GM19438 (cell line): ENCODE results near the gene ZDHHC14.
"Not testable (repeated sequence)": the region's sequence is repeated elsewhere in the genome, so short reads cannot be mapped to it uniquely, and the experiment has no call there.

Source experiments
- ATAC-seq: cut with Tn5 transposase; IDR thresholded peaks from one replicate; pipeline ENCODE4 v1.9.1; 2021; ENCODE audit warnings: low read depth; ENCODE audit not compliant: unreplicated experiment

ZDHHC14 gene

DNA sequence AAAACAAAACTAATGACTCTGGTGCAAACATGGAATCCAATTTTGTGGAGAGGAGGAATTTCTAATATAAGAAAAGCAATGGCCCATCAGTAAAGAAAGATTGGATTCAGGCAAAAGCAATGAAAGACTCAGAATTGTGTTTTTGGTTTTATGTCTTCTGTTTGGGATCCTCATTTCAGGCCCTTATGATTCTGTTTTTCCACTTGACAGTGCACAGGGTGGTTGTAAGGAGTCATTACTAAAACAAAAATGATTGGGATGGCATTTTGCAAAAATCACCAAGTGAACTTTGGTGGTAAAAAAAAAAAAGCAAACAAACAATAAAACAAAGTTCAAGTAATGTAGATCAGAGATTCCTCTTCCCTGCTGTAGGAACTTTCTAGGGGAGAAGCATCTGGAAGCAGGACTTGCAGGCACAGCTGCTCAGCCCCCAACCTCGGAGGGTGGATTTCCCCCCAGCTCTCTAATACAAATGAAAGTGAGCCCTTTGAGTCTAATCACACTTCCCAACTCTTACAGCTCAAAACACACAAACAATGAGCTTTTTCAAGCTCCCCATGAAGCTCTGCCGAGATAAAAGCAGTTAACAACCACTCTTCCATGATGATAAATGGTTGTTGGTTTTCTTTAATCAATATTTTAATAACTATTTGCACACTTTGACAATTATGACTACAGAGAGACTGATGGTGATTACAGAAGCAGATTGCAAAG lies 177.7 kb downstream of the ZDHHC14 start:
- no peak for ATAC-seq

DNA sequence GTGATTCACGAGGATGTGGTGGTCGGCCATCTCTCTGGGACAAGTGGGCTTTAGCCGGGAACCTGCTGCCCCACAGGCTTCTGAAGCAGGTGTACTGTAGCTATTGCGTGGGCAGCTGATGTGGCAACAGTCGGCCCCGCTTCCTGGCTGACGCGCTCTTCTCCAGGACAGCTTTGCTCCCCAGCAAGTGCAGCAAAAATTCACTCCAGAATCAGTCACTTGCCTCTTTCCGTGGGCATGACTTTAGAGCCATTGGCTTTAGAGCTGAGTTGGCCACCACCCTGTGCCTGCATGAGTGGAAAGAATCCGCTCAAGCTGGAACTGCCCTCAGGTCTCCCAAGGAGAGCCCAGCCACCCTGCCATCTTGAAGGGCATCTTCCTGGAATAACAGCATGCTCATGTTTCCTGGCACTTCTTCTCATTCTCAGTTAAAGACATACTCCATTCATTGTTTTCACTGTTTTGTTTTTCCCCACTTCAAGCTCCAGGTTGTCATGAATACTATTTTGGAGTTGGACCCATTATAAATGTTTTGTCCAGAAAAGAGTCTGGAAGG lies 178.3 kb downstream of the ZDHHC14 start:
- ATAC-seq = no peak

DNA sequence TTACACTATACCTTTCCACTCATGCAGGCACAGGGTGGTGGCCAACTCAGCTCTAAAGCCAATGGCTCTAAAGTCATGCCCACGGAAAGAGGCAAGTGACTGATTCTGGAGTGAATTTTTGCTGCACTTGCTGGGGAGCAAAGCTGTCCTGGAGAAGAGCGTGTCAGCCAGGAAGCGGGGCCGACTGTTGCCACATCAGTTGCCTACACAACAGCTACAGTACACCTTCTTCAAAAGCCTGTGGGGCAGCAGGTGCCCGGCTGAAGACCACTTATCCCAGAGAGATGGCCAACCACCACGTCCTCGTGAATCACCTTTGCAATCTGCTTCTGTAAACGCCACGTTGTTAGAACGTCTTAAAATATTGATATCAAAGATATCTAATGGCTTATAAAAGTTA lies 179.1 kb downstream of the ZDHHC14 start:
- ATAC-seq = not testable (repeated sequence)

DNA sequence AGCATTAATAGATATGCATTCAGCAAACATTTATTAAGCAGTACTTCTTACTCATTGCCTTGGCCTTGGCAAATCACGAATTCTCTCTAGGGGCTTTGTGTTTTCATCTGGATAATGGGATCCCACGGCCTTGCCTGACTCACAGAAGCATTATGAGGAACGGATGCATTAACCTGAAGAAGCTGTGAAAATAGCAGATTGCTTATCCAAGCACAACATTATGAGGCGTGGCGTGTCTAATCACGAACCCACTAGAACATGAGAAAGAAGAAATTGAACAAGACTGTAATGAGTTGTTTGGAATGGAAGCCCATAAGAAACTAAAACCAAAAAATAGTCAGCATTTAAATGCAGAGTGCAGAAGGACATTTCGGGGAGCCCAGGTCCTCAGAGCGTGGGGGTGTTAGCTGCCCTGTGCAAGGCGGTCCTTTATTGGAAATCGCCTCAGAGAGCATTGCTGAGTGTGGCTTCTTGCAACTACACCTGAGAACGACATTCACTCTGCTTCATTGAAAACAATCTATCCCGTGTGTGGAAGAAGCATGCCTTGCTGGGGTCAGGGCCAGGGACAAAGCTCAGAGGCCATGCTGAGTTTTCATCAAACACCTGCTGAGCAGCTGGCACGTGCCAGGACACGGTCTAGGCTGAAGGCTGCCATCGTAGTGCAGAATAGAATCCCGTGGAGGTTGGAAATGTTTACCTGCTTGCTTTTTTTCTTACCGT lies 179.9 kb downstream of the ZDHHC14 start:
- no peak for ATAC-seq

DNA sequence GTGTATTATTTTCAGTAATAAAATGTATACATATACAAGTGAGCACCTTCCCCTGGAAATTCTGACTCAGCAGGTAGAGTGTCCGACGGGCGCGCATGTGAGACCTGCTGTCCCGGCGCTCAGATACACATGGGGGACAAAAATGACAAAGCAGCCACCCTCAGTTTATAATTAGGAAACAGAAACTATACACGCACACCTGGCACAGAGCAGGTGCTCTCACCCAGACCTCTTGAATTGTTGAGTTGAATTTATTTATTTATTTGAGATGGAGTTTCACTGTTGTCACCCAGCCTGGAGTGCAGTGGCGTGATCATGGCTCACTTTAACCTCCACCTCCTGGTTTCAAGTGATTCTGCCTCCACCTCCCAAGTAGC lies 180.4 kb downstream of the ZDHHC14 start:
- peak; percentile 19 for ATAC-seq

DNA sequence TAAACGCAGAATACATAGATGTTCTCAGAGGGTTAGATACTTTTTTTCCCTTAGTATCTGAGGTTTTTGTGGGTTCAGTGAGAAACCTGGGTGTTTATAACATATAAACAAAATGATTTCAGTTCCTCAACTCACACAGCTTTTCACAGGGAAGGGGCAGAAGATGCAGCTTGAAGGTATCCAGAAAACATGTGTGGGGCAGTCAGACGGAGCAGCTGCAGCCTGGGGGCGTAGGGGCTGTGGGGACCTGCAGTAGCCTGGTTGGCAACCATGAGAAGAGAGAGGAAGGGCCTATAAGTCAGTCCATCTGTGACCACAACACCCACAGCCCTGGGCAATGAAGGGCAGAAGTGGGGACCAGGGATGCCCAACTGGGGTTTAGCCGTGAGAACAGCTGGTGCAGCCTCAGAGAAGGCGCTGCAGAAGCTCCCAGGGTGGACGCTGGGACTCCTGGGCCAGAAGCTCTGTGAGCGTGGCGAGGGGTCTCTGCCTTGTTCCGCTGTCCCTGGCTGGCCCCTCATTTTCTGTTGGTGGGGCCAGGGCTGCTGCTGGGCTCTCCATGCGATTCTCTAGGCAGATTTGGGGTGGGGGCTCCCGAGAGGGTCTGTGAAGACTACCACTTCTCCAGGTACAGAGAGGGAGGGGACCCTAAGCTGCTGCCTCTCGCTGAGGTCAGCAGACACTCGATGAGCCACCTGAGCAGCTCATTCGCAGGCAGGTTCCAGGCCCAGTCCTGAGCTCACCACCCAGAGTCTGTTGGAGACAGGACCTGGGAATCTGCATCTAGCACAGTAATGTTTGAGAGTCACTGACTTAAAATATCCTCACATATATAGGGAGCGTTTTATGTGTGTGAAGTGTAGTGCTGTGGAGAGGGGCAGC lies 181.2 kb downstream of the ZDHHC14 start:
- ATAC-seq = peak; percentile 46

DNA sequence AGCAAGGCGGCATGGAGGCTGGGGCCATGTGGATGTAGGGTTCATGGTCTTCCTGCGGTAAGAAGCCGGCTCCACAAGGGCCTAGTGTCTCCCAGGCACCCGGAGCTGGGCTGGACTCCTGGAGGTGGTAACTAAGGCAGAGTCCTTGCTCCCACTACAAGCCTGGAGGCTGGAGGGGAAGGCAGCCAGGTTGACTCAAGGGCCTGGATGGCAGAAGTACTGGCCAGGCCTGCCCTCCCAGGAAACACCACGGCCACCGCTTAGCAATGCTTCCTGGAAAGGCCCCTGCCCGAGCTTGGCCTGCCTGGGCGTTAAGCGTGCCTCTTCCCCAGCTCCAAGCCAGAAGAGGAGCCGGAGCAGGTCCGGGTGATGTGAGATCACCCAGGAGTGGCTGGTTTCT lies 182.0 kb downstream of the ZDHHC14 start:
- no peak for ATAC-seq

DNA sequence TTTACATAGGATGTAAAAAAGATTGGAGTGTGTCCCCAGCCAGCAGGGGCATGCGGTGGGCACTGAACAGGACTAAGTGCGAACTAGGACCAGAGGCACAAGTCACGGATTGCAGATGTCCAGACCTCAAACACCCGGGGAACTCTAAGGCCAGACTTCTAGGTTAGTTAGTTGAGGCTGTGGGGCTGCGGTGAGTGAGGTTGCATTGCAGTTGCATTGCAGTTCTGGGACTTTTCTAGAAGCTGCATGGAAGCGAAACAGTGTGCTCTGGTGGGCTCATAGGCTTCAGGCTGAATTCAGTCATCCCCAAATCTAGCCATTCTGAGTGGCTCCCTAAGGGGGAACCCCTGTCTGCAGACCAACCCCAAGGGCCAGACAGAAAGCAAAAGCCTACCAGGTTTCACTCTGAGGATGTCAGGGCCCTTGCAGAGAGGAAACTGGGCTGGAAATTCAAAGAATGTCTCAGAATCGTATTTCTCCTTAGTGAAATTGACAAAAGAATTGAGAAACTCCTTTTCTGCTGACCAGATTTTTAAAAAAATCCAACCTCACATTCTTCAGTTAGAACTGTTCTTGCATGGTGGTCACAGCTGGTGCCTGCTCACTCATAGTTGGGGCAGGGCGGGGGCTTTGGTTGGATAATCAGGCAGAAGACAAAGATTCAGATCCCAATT lies 182.8 kb downstream of the ZDHHC14 start:
- peak; percentile 64 for ATAC-seq

DNA sequence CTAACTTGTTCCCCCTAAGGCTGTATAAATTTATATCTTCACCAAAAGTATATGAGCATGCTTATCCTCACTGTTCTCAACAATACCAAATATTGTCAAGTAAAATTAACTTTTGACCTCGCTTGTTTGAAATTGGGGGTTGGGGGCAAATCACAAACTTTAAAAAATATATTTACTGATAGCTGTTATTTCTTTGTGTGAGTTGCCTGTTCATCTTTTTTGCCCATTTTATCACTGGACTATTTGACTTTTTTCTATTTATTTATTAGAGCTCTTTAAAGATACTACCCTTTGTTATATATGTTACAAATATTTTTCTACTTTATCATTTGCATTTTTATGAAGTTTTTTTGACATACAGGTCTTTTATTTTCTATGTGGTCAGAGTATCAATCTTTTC lies 187.7 kb downstream of the ZDHHC14 start:
- ATAC-seq = no peak

DNA sequence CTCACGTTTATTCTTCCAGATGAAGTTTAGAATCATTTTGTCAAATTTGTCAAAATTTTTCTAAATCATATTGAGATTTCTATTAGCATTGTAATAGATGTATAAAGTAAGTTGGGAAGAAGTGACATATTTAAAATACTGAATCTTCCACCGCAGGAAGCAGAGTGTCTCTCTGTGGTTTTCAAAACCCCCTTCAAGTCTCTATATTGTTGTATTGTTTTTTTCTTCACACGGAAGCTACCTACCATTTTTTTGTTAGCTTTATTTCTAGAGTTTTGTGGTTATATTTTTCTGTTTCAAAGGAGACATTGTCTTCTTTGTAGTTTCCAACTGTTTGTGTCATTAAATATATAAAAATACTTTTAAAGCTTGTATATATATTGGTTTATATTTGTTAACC lies 188.6 kb downstream of the ZDHHC14 start:
- ATAC-seq = peak; percentile 56

DNA sequence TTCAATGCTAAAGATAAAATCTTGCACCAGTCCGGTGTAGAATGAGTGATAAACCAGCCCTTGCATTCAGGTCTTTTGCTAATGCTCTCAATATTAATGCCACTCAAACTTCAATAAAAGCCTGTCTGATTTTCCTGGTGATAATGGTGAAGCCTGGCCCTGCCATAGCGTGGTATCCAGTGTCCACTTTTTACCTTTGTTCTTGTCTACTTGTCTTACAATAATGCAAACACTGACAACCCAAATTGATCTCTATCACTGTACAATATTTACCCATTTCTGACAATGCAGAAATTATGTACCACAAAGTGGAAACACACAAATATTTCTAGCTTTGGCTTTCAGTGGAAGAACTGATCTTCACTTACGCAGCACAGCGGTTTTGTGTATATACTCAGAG lies 189.1 kb downstream of the ZDHHC14 start:
- ATAC-seq = no peak

DNA sequence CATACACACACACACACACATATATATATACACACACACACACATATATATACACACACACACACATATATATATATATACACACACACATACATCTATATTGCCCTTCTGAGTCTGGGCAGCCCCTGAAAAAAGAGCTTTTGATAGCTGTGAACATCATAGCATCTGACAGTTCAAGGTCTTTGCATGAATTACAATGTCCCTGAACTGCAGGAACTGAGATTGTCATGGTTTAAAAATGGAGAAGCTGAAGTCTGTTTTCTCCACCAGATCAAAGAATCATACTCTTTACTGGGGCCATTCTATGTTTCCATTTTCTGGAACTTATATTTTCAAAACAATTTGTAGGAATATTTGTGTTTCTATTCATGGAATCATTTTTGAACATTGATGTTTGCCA lies 189.8 kb downstream of the ZDHHC14 start:
- no peak for ATAC-seq

DNA sequence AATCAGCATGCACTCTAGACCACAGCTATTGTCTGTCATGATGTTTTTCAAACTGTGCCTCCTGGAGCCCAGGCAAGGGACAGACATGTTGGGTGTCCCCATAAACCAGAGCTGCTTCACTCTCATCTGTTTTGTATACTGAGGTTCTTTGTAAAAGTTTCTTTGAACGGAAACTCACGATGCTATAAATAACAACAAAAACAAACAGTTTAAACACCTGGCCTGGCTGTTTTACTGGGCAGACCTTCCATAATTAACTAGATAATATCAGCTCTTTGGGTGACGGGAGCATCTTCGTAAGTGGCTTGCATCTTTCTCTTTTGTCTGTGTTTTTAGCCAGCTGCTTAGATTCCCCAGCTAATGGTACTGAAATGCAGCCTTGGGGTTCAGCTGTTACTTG lies 190.3 kb downstream of the ZDHHC14 start:
- no peak for ATAC-seq

DNA sequence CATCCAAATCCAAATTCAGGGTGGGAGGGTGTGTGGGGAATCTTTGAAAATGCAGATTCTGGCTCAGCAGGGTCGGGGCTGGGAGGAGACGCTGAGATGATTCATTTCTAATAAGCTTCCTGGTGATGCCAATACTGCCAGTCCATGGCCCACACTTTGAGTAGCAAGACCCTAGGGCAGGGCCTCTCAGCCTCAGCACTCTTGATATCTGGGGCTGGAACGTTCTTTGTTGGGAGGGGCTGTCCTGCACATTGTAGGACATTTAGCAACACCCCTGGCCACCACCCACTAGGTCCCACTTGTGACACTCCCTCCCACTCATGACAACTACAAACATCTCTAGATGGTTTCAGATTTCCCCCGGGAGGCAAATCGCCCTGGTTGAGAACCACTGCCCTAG lies 191.0 kb downstream of the ZDHHC14 start:
- ATAC-seq = no peak

DNA sequence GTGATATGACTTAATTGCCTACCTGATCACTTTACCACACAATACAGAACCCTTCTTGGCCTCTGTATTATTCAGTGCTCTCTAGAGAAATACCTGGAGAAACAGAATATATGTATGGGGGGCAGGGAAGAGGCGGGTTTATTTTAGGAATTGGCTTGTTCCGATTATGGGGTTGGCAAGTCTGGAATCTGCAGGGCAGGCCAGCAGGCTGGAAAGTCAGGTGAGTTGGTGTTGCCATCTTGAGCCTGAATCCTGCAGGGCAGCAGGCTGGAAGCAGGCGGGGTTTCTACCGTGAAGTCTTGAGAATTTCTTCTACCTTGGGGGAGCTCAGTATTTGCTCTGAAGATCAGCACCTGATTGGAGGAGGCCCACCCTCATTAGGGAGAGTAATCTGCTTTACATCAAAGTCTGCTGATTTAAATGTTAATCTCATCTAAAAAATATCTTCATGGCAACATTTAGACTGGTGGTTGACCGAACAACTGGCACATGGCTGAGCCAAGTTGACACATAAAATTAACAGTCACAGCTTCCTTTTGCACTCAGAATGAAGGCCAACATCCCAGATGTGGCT lies 193.9 kb downstream of the ZDHHC14 start:
- no peak for ATAC-seq

DNA sequence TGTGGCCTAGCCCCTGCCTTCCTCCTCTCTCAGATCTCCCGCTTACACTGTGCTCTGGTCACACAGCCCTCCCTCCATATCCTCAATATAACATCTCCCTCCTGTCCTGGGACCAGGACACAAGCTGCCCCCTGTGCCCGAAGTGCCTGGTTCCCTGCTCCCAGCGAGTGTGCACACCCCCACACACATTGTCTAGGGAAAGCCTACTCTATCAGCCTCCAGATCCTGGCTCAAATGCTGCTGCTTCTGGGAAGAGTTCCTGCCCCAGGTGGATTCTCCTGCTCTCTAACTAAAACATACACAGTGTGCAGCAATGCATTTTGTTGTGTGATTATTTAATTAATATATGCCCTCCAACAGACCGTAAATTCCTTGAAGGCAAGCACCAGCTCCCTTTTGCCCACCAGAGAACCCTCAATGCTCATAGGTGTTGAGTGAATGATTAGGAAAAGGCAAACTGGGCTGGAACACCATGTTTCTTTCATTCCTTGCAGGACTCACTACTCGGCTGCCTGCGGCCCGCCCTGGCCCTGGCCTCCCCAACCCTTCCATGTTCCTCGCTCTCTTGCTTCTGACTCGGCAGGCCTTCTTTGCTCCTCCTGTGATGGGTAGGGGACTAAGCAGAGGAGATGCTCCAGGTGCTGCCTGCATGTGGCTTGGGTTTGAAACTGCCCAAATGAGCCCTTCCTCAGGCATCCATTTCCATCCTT lies 194.6 kb downstream of the ZDHHC14 start:
- ATAC-seq = no peak

DNA sequence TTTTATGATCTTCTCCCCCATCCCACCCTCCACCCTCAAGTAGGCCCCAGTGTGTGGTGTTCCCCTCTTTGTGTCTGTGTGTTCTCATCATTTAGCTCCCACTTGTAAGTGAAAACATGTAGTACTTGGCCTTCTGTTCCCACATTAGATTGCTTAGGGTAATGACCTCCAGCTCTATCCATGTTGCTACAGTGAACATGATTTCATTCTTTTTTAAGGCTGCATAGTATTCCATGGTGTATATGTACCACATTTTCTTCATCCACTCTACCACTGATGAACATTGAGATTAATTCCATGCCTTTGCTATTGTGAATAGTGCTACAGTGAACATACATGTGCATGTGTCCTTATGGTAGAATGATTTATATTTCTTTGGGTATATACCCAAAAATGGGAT lies 196.0 kb downstream of the ZDHHC14 start:
- not testable (repeated sequence) for ATAC-seq

DNA sequence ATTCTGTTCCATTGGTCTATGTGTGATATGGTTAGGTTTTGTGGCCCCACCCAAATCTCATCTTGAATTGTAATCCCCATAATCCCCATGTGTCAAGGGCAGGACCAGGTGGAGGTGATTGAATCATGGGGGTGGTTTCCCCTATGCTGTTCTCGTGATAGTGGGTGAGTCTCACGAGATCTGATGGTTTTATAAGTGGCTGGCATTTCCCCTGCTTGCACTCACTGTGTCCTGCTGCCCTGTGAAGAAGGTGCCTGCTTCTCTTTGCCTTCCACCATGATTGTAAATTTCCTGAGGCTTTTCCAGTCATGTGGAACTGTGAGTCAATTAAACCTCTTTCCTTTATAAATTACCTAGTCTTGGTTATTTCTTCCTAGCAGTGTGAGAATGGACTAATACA lies 197.5 kb downstream of the ZDHHC14 start:
- not testable (repeated sequence) for ATAC-seq

DNA sequence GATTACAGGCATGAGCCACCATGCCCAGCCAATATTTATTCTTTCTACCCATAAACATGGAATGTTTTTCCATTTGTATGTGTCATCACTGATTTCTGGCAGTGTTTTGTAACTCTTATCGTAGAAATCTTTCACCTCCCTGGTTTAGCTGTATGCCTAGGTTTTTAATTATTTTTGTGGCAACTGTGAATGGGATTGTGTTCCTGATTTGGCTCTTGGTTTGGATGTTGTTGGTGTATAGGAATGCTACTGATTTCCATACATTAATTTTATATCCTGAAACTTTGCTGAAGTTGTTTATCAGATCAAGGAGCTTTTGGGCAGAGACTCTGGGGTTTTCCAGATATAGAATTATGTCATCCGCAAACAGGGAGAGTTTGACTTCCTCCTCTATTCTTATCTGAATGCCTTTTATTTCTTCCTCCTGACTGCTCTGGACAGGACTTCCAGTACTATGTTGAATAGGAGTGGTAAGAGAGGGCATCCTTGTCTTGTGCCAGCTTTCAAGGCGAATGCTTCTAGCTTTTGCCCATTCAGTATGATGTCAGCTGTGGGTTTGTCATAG lies 198.6 kb downstream of the ZDHHC14 start:
- no peak for ATAC-seq
